ENCODE results near the gene ZNF500. TPM values are rescaled to one million over a fixed set of nuclear protein-coding genes. Genes with fewer than 3 reads are reported as not detected.

The ZNF500 gene
- total RNA-seq, 1 experiment from 2014 or later: 29.2 TPM

GRCh38 chr16:4803401-4803844 is 36.5 kb upstream of the ZNF500 start:
- peak overlapping the region; percentile 96 for H3K4me2 ChIP-seq
- no peaks in the 10 kb centered on the region for H4K20me1 ChIP-seq (ENCODE audit: insufficient read depth)
- CTCF ChIA-PET: interaction anchor here (1.0 to 1.4 kb wide), 2 partner anchors 69 to 153 kb away, joined by 3 to 4 read pairs; partner anchors contain the start of genes ANKS3 and DNAAF8
- POLR2A ChIA-PET (ENCODE audit: unreplicated experiment): interaction anchor here (0.6 to 1.0 kb wide), 2 partner anchors 69 to 1620 kb away, joined by 4 to 12 read pairs; partner anchors contain the start of genes ANKS3 and DNAAF8
- no peaks in the 10 kb centered on the region for H3K9me2 ChIP-seq (ENCODE audit: insufficient read depth)
- no peaks in the 10 kb centered on the region; the same call in 1 of the 2 replicates for H3K36me3 ChIP-seq (ENCODE audit: low read depth)
- peaks cover 35% of the 10 kb centered on the region for H3F3A ChIP-seq (ENCODE audit: insufficient read depth, low read depth)
- no TSS peak for BruUV-seq (replicated peaks)
- H3K4me3 ChIP-seq: peak overlapping the region; percentile 81
- intact Hi-C loops (cut with micrococcal nuclease; ENCODE audit: unreplicated experiment): loop anchor here (2.0 kb wide), 1 partner anchor 153 kb away; no protein-coding TSS in a partner anchor
- H3K4me1 ChIP-seq (replicated peaks; ENCODE audit: insufficient read depth): peaks cover 14% of the 10 kb centered on the region
- H3K27me3 ChIP-seq (ENCODE audit: insufficient read depth, low read depth): no peaks in the 10 kb centered on the region
- no peak for TF ChIP-seq CTCF (conservative IDR thresholded peaks at IDR 0.05)
- no peak for TF ChIP-seq EZH2 (IDR thresholded peaks at IDR 0.05; ENCODE audit: low read depth)
- H3K27ac ChIP-seq: peak overlapping the region; percentile 55
- H3K79me2 ChIP-seq (ENCODE audit: low read depth): no peaks in the 10 kb centered on the region
- no peaks in the 10 kb centered on the region for H3K9me3 ChIP-seq (ENCODE audit: insufficient read depth, low read depth)
- H2AFZ ChIP-seq: no peak overlapping the region
- no peak for DNase-seq

GRCh38 chr16:4802659-4803287 is 35.8 kb upstream of the ZNF500 start:
- DNase-seq: peak; percentile 82 to 96
- no peaks in the 10 kb centered on the region; the same call in 1 of the 2 replicates for H3K36me3 ChIP-seq (ENCODE audit: low read depth)
- H3K9me2 ChIP-seq (ENCODE audit: insufficient read depth): no peaks in the 10 kb centered on the region
- peak overlapping the region; percentile 55 for H3K27ac ChIP-seq
- ChIA-PET POLR2A (ENCODE audit: unreplicated experiment) (interaction anchor here (0.5 to 1.0 kb wide), 6 partner anchors 27 to 1619 kb away, joined by 3 to 12 read pairs (median 4); partner anchors contain the start of genes ANKS3 and DNAAF8), CTCF (interaction anchor here (0.5 to 1.4 kb wide), 3 partner anchors 68 to 153 kb away, joined by 3 to 4 read pairs (median 4); partner anchors contain the start of genes ANKS3 and DNAAF8)
- H4K20me1 ChIP-seq (ENCODE audit: insufficient read depth): no peaks in the 10 kb centered on the region
- peak overlapping the region; percentile 44 for H2AFZ ChIP-seq
- TF ChIP-seq CTCF (conservative IDR thresholded peaks at IDR 0.05): 0 out of 2 replicates have a peak, but pooled peaks have one; percentile 25
- no peak for TF ChIP-seq EZH2 (IDR thresholded peaks at IDR 0.05; ENCODE audit: low read depth)
- peak overlapping the region; percentile 96 for H3K4me2 ChIP-seq
- H3K4me3 ChIP-seq: peak overlapping the region; percentile 81
- no peaks in the 10 kb centered on the region for H3K9me3 ChIP-seq (ENCODE audit: insufficient read depth, low read depth)
- peaks cover 14% of the 10 kb centered on the region for H3K4me1 ChIP-seq (replicated peaks; ENCODE audit: insufficient read depth)
- intact Hi-C loops (cut with micrococcal nuclease; ENCODE audit: unreplicated experiment): loop anchor here (1.0 to 2.0 kb wide), 3 partner anchors 34 to 154 kb away; partner anchors contain the start of genes ANKS3 and DNAAF8
- 0 out of 2 replicates have a peak, but pooled peaks cover under 1% of the 10 kb centered on the region for H3K79me2 ChIP-seq (ENCODE audit: low read depth)
- H3F3A ChIP-seq (ENCODE audit: insufficient read depth, low read depth): peaks cover 34% of the 10 kb centered on the region
- TSS peak; percentile 24 for BruUV-seq (replicated peaks)
- no peaks in the 10 kb centered on the region for H3K27me3 ChIP-seq (ENCODE audit: insufficient read depth, low read depth)

GRCh38 chr16:4801962-4802658 is 35.1 kb upstream of the ZNF500 start, which contains the start of gene ROGDI:
TSS of gene ROGDI (minus strand) at chr16:4802633. CDS start at chr16:4802571, 62 bp downstream.
- Histone ChIP-seq H3K27me3 (ENCODE audit: insufficient read depth, low read depth) (no peaks in the 10 kb centered on the region), H3K27ac (peak within 1 kb of the TSS; percentile 76), H3K9me3 (ENCODE audit: insufficient read depth, low read depth) (no peaks in the 10 kb centered on the region), H3K36me3 (ENCODE audit: low read depth) (no peaks in the 10 kb centered on the region; the same call in 1 of the 2 replicates), H3K4me2 (peak within 1 kb of the TSS; percentile 96), H3K79me2 (ENCODE audit: low read depth) (peaks cover 6% of the 10 kb centered on the region; the same call in 1 of the 2 replicates), H4K20me1 (ENCODE audit: insufficient read depth) (no peaks in the 10 kb centered on the region), H2AFZ (peak within 1 kb of the TSS; percentile 44), H3K4me3 (peak within 1 kb of the TSS; percentile 81), H3F3A (ENCODE audit: insufficient read depth, low read depth) (peaks cover 28% of the 10 kb centered on the region), H3K4me1 (replicated peaks; ENCODE audit: insufficient read depth) (peaks cover 15% of the 10 kb centered on the region), H3K9me2 (ENCODE audit: insufficient read depth) (no peaks in the 10 kb centered on the region)
- TF ChIP-seq EZH2 (IDR thresholded peaks at IDR 0.05; ENCODE audit: low read depth) (no peak), CTCF (conservative IDR thresholded peaks at IDR 0.05) (no peak)
- ChIA-PET CTCF (interaction anchor here (0.5 to 1.4 kb wide), 3 partner anchors 68 to 154 kb away, joined by 3 to 4 read pairs (median 4); partner anchors contain the start of genes ANKS3 and DNAAF8), POLR2A (ENCODE audit: unreplicated experiment) (interaction anchor here (0.5 to 1.0 kb wide), 7 partner anchors 16 to 284 kb away, joined by 3 to 12 read pairs (median 4); partner anchors contain the start of genes ANKS3 and DNAAF8)
- no TSS peak for BruUV-seq (replicated peaks)
- intact Hi-C loops (cut with micrococcal nuclease; ENCODE audit: unreplicated experiment): loop anchor here (1.0 to 2.0 kb wide), 3 partner anchors 34 to 155 kb away; partner anchors contain the start of genes ANKS3 and DNAAF8
- DNase-seq: peak; percentile 87 to 98
